A673 (cell line): ENCODE measurements around the gene CPNE1. TPM values are rescaled to one million over a fixed set of nuclear protein-coding genes. Genes with fewer than 3 reads are reported as not detected.

Experiments used
- BruUV-seq: library from RNA; stranded (reverse); fragments of 400-500 nt; replicated peaks from 2 replicates; lab custom pipeline; 2021; lab: Mats Ljungman, UMichigan
- CTCF ChIA-PET: fragments of 300-600 bp; sonication (Branson Sonifier 250); formaldehyde crosslinking; loops from one replicate; lab custom pipeline; 2022; ENCODE audit warnings: antibody characterized with exemption; lab: Charles Lee
- POLR2A ChIA-PET: fragments of 300-600 bp; sonication (Branson Sonifier 250); formaldehyde crosslinking; loops from one replicate; lab custom pipeline; 2022; ENCODE audit warnings: antibody characterized with exemption; ENCODE audit not compliant: low non-redundant PET; lab: Charles Lee
- DNase-seq: peaks from one replicate; pipeline ENCODE4 v3.0.0-alpha.2; 2015; ENCODE audit warnings: low spot score
- H3K27ac ChIP-seq: fragments of 200-600 bp; sonication (generic); 2 replicates; pipeline ENCODE4 v1.5.1; 2016; ENCODE audit warnings: mixed run types, low read depth, mild to moderate bottlenecking, mixed read lengths, antibody characterized with exemption, low read length; ENCODE audit not compliant: poor library complexity, severe bottlenecking
- H3K27me3 ChIP-seq: fragments of 200-600 bp; sonication (generic); replicated peaks from 2 replicates; pipeline ENCODE4 v1.6.1; 2017; ENCODE audit warnings: mixed run types, low read depth, mild to moderate bottlenecking, mixed read lengths, antibody characterized with exemption, low read length; ENCODE audit not compliant: insufficient read depth, poor library complexity
- H3K36me3 ChIP-seq: fragments of 200-600 bp; sonication (generic); 2 replicates; pipeline ENCODE4 v1.6.1; 2016; ENCODE audit warnings: mixed run types, mild to moderate bottlenecking, mixed read lengths, antibody characterized with exemption, low read length; ENCODE audit not compliant: insufficient read depth, poor library complexity, severe bottlenecking
- H3K4me1 ChIP-seq: fragments of 200-600 bp; sonication (generic); 2 replicates; pipeline ENCODE4 v1.6.1; 2017; ENCODE audit warnings: mixed run types, mild to moderate bottlenecking, mixed read lengths, antibody characterized with exemption, low read length; ENCODE audit not compliant: insufficient read depth, poor library complexity, severe bottlenecking
- H3K4me3 ChIP-seq: fragments of 200-600 bp; sonication (generic); 2 replicates; pipeline ENCODE4 v1.5.1; 2016; ENCODE audit warnings: low read depth, mixed run types, mild to moderate bottlenecking, mixed read lengths, low read length; ENCODE audit not compliant: poor library complexity, severe bottlenecking
- H3K9me3 ChIP-seq: fragments of 200-600 bp; sonication (generic); 2 replicates; pipeline ENCODE4 v1.6.1; 2016; ENCODE audit warnings: mixed run types, low read depth, mild to moderate bottlenecking, mixed read lengths, antibody characterized with exemption, low read length; ENCODE audit not compliant: poor library complexity, severe bottlenecking
- CTCF ChIP-seq: fragments of 300-800, 200-600 bp; sonication (generic); conservative IDR thresholded peaks from 2 replicates; pipeline ENCODE4 v1.5.1; 2017; ENCODE audit warnings: low read depth, mild to moderate bottlenecking, antibody characterized with exemption, low read length, moderate library complexity, mixed read lengths
- EZH2 ChIP-seq: fragments of 200-600 bp; sonication (generic); IDR thresholded peaks from 2 replicates; pipeline ENCODE4 v1.6.1; 2017; ENCODE audit warnings: borderline replicate concordance, low read depth, mild to moderate bottlenecking, mixed read lengths, antibody characterized with exemption, low read length; ENCODE audit not compliant: poor library complexity, severe bottlenecking
- intact Hi-C: fragments of 100-400 bp; cut with micrococcal nuclease; formaldehyde crosslinking; loops from one replicate; pipeline ENCODE4 v1.10.0; 2022; ENCODE audit not compliant: unreplicated experiment
- total RNA-seq: library from RNA; stranded (reverse); gene quantifications from 2 replicates; pipeline ENCODE4 v1.2.3, GENCODE V29; 2021

The CPNE1 gene
- total RNA-seq, 1 experiment from 2014 or later, result 273 TPM

GRCh38 chr20:35673884-35674283, 9.2 kb upstream of the CPNE1 start:
- CTCF ChIA-PET, result no interaction called here
- H3K4me1 ChIP-seq, result no peaks in the 10 kb centered on the region
- peaks cover 9% of the 10 kb centered on the region for H3K36me3 ChIP-seq
- H3K4me3 ChIP-seq, result no peak overlapping the region
- TF ChIP-seq CTCF, result no peak
- no peak for TF ChIP-seq EZH2
- POLR2A ChIA-PET, result no interaction called here
- H3K9me3 ChIP-seq, result no peaks in the 10 kb centered on the region
- no TSS peak for BruUV-seq
- no peaks in the 10 kb centered on the region for H3K27me3 ChIP-seq
- intact Hi-C loops, result no loop called here
- DNase-seq, result no peak
- no peak overlapping the region for H3K27ac ChIP-seq

GRCh38 chr20:35669681-35670080, 5.0 kb upstream of the CPNE1 start:
- Histone ChIP-seq H3K9me3 (no peaks in the 10 kb centered on the region), H3K4me1 (no peaks in the 10 kb centered on the region), H3K4me3 (no peak overlapping the region), H3K36me3 (peaks cover 11% of the 10 kb centered on the region), H3K27ac (no peak overlapping the region), H3K27me3 (no peaks in the 10 kb centered on the region)
- no peak for DNase-seq
- POLR2A ChIA-PET, result no interaction called here
- CTCF ChIA-PET, result no interaction called here
- no TSS peak for BruUV-seq
- no peak for TF ChIP-seq EZH2
- no peak for TF ChIP-seq CTCF
- intact Hi-C loops, result no loop called here

GRCh38 chr20:35669221-35669620, 4.5 kb upstream of the CPNE1 start:
- Histone ChIP-seq H3K4me3 (no peak overlapping the region), H3K36me3 (peaks cover 11% of the 10 kb centered on the region), H3K4me1 (no peaks in the 10 kb centered on the region), H3K9me3 (no peaks in the 10 kb centered on the region), H3K27me3 (no peaks in the 10 kb centered on the region), H3K27ac (no peak overlapping the region)
- POLR2A ChIA-PET, result no interaction called here
- no TSS peak for BruUV-seq
- TF ChIP-seq CTCF (no peak), EZH2 (no peak)
- no peak for DNase-seq
- intact Hi-C loops, result no loop called here
- CTCF ChIA-PET, result interaction anchor here (0.6 kb wide), 1 partner anchor 467 kb away, joined by 3 read pairs; no protein-coding TSS in a partner anchor
